ENCODE data around the gene OTOGL.

GRCh38 chr12:80273144-80273543 lies 173.8 kb downstream of the OTOGL start:
- no peak for TF ChIP-seq POLR2A (IDR thresholded peaks at IDR 0.05)
- no peak for TF ChIP-seq CTCF (IDR thresholded peaks at IDR 0.05)

All from adrenal gland (tissue), 5 donors.